ENCODE measurements around the gene ZNF182. TPM values are rescaled to one million over a fixed set of nuclear protein-coding genes. Genes with fewer than 3 reads are reported as not detected.
"Not testable (repeated sequence)": the region's sequence is repeated elsewhere in the genome, so short reads cannot be mapped to it uniquely, and the experiment has no call there.

ZNF182 gene
- total RNA-seq, 1 donor from 2014 or later: 7.9 TPM

DNA sequence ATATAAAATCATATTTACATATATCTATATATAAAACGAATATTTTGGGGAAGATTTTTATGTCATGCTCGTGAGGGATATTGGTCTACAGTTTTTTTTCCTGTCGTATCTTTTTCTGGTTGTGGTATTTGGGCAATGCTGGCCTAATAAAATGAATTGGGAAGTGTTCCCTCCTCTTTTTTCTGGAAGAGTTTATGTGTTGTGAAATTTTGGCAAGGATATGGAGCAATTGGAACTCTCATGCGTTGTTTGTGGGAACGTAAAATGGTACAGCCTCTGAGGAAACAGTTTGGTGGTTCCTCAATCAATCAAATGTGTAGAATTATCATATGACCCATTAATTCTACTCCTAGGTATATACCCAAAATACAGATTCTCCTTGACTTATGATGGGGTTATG, 69.8 kb downstream of the ZNF182 start:
- Mint-ChIP-seq H3K4me3 (no peak overlapping the region), H3K9me3 (peaks cover 33% of the 10 kb centered on the region)
- TF ChIP-seq, protein P1, sequence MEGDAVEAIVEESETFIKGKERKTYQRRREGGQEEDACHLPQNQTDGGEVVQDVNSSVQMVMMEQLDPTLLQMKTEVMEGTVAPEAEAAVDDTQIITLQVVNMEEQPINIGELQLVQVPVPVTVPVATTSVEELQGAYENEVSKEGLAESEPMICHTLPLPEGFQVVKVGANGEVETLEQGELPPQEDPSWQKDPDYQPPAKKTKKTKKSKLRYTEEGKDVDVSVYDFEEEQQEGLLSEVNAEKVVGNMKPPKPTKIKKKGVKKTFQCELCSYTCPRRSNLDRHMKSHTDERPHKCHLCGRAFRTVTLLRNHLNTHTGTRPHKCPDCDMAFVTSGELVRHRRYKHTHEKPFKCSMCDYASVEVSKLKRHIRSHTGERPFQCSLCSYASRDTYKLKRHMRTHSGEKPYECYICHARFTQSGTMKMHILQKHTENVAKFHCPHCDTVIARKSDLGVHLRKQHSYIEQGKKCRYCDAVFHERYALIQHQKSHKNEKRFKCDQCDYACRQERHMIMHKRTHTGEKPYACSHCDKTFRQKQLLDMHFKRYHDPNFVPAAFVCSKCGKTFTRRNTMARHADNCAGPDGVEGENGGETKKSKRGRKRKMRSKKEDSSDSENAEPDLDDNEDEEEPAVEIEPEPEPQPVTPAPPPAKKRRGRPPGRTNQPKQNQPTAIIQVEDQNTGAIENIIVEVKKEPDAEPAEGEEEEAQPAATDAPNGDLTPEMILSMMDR (IDR thresholded peaks at IDR 0.05; ENCODE audit: unreplicated experiment): no peak

DNA sequence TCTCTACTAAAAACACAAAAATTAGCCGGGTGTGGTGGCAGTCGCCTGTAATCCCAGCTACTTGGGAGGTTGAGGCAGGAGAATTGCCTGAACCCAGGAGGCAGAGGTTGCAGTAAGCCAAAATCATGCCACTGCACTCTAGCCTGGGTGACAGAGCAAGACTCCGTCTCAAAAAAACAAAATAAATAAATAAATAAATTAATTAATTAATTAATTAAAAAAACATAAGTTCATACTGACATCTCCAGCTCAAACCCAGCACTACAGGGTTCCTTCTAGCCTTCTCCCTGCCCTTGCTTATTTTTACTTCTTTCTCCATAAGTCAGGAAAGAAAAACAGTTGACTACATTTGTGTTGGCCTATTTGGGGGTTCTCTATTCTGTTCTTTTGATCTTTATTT, 71.8 kb downstream of the ZNF182 start:
- not testable (repeated sequence) for H3K36me3 Mint-ChIP-seq; H3K4me3 Mint-ChIP-seq; H3K27ac Mint-ChIP-seq; DNase-seq (ENCODE audit: low spot score in 2 of 2, unreplicated experiment in 2 of 2); H3K27me3 Mint-ChIP-seq (ENCODE audit: low read depth)
- Mint-ChIP-seq H3K9me3 (peaks cover 31% of the 10 kb centered on the region), H3K4me1 (peaks cover 19% of the 10 kb centered on the region)

More for the DNA sequence above, 69.8 kb downstream of the ZNF182 start:
- H3K27ac Mint-ChIP-seq: no peak overlapping the region
- H3K4me1 Mint-ChIP-seq: peaks cover 19% of the 10 kb centered on the region
- DNase-seq (ENCODE audit: low spot score in 2 of 2, unreplicated experiment in 2 of 2): no peak
- no peaks in the 10 kb centered on the region for H3K36me3 Mint-ChIP-seq
- H3K27me3 Mint-ChIP-seq (ENCODE audit: low read depth): no peaks in the 10 kb centered on the region

DNA sequence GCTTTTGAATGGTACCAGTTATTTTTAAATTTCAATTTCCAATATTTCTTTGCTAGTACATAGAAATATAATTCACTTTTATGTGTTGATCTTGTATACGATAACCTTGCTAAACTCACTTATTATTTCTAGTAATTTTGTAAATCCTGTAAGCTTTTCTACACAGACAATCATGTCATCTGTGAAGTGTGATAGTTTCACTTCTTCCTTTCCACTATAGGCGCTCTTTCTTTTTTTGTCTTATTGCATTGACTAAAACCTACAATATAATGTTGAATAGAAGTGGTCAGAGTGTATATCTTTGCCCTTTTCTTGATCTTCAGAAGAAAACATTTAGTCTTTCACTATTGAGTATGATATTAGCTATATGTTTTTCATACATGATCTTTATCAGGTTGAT, 76.6 kb downstream of the ZNF182 start:
- Mint-ChIP-seq H3K36me3 (no peaks in the 10 kb centered on the region), H3K27me3 (ENCODE audit: low read depth) (no peaks in the 10 kb centered on the region), H3K4me1 (peaks cover 11% of the 10 kb centered on the region), H3K9me3 (peaks cover 55% of the 10 kb centered on the region), H3K4me3 (no peak overlapping the region), H3K27ac (no peak overlapping the region)
- TF ChIP-seq, protein P1 (IDR thresholded peaks at IDR 0.05; ENCODE audit: unreplicated experiment): no peak
- DNase-seq (ENCODE audit: low spot score in 2 of 2, unreplicated experiment in 2 of 2): no peak

Other genes with a start within 250 kb of the ZNF182 start
- gene ZNF81, start 167.1 kb downstream of the ZNF182 start, total RNA-seq: 10.7 to 13.5 TPM (median 12.5 TPM) in 3 replicates
- not detected in 3 replicates for gene SPACA5, start 3.0 kb upstream of the ZNF182 start, total RNA-seq
- gene ZNF630, start 67.7 kb upstream of the ZNF182 start, total RNA-seq: 5.3 to 6.6 TPM (median 5.8 TPM) in 3 replicates
- not detected in 3 replicates for gene SPACA5B, start 126.6 kb upstream of the ZNF182 start, total RNA-seq
- gene SSX5, start 192.8 kb upstream of the ZNF182 start, total RNA-seq: not detected in 3 replicates